Measurements from ENCODE around the gene ABCA1. TPM values are rescaled to one million over a fixed set of nuclear protein-coding genes. Genes with fewer than 3 reads are reported as not detected.

Gene ABCA1
- total RNA-seq, 1 donor from 2014 or later = 21.9 TPM

GRCh38 chr9:104873489-104873850 lies 54.5 kb downstream of the ABCA1 start:
- no peak overlapping the region for H3K4me3 ChIP-seq (ENCODE audit: low read depth, low read length)
- TF ChIP-seq CTCF (IDR thresholded peaks at IDR 0.05; ENCODE audit: insufficient read depth, low read length, poor library complexity, severe bottlenecking) = no peak
- DNase-seq (ENCODE audit: low read depth) = no peak
- no peaks in the 10 kb centered on the region for H3K27me3 ChIP-seq (ENCODE audit: control insufficient read depth, insufficient read depth, low read length)
- no peaks in the 10 kb centered on the region for H3K36me3 ChIP-seq (ENCODE audit: control insufficient read depth, insufficient read depth, low read length)

GRCh38 chr9:104872656-104873488 lies 55.1 kb downstream of the ABCA1 start:
- DNase-seq (ENCODE audit: low read depth) = peak; percentile 81
- Histone ChIP-seq H3K27me3 (ENCODE audit: control insufficient read depth, insufficient read depth, low read length) (no peaks in the 10 kb centered on the region), H3K36me3 (ENCODE audit: control insufficient read depth, insufficient read depth, low read length) (no peaks in the 10 kb centered on the region), H3K4me3 (ENCODE audit: low read depth, low read length) (no peak overlapping the region)
- no peak for TF ChIP-seq CTCF (IDR thresholded peaks at IDR 0.05; ENCODE audit: insufficient read depth, low read length, poor library complexity, severe bottlenecking)

DNA sequence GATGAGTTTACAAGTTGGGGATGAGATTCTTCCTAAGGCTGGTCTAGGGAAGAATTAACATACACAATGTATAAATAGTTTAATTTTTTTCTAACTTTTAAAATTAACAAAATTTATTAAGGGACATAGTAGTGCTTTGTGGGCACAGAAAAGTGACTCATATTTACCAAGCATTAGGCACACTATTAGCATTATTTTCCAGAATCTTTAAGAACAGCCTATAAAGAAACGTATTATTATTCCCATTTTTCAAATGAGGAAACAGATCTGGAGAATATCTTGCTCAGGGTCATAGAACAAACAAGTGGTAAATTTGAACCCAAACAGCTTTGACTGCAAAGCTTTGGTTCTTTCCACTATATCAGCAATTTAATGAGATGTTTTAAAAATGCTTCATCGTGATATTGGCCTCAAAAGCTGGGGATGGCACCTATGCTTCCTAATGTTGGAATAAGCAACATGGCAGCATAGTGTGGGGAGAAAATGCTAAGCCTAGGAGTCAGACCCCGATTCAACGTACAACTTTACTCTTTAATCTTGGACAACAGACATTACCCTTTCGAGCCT lies 55.9 kb downstream of the ABCA1 start:
- no peak overlapping the region for H3K4me3 ChIP-seq (ENCODE audit: low read depth, low read length)
- no peaks in the 10 kb centered on the region for H3K27me3 ChIP-seq (ENCODE audit: control insufficient read depth, insufficient read depth, low read length)
- TF ChIP-seq CTCF (IDR thresholded peaks at IDR 0.05; ENCODE audit: insufficient read depth, low read length, poor library complexity, severe bottlenecking) = no peak
- no peaks in the 10 kb centered on the region for H3K36me3 ChIP-seq (ENCODE audit: control insufficient read depth, insufficient read depth, low read length)
- no peak for DNase-seq (ENCODE audit: low read depth)

DNA sequence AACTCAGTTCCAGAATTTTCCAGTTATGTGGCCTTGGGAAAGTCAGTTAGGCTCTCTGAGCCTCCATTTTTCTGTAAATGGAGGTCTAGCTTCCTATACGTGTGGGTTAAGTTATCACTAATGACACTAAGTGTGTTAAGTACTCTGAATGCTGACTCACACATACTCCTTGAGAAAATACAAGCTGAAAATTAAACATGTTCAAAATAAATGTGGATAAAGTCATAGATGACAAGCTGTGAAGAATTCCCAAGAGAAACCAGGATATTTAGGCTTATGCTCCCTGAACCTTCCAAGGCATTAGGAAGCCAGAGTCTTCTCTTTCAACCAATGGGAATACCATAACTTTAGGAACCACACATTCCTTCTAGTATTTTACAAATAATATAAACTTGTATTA lies 58.1 kb downstream of the ABCA1 start:
- DNase-seq (ENCODE audit: low read depth) = no peak
- no peak overlapping the region for H3K4me3 ChIP-seq (ENCODE audit: low read depth, low read length)

DNA sequence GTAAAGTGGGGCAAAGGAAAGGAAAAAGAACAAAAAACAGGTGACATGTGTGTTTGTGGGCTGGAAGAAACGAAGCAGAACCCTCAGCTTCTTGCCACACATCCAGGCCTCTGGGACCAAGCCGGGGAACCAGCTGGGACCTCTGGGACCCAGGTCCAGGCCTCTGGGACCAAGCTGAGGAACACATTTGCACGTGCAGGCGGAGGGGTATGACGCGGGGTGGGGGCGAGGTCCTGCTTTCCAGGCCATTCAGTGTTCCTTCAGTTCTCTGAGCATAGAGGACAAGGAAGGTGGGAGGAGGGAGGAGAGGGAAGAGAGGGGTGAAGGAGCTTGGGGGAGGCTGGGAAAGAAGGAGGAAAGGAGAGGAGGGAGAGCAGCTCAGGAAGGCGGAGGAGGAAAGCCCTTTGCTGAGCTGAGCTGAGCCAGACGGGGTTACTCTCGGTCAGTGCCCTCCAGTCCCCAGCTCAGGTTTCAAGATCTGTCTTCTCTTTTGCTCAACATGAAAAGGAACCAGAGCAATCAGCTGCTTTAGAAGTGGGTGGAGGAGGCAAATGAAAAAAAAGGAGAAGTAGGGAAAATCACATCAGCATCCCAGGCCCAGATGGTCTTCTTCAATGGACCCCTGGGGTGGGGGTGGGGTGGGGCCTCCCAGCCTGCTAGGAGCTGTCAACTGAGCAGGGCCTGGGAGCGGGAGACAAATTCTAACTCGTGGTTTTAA lies 59.1 kb downstream of the ABCA1 start:
- no peaks in the 10 kb centered on the region for H3K27me3 ChIP-seq (ENCODE audit: control insufficient read depth, insufficient read depth, low read length)
- no peaks in the 10 kb centered on the region for H3K36me3 ChIP-seq (ENCODE audit: control insufficient read depth, insufficient read depth, low read length)
- TF ChIP-seq CTCF (IDR thresholded peaks at IDR 0.05; ENCODE audit: insufficient read depth, low read length, poor library complexity, severe bottlenecking) = no peak
- peak; percentile 59 for DNase-seq (ENCODE audit: low read depth)
- H3K4me3 ChIP-seq (ENCODE audit: low read depth, low read length) = no peak overlapping the region

More for the DNA sequence above, 58.1 kb downstream of the ABCA1 start:
- no peak for TF ChIP-seq CTCF (IDR thresholded peaks at IDR 0.05; ENCODE audit: insufficient read depth, low read length, poor library complexity, severe bottlenecking)
- Histone ChIP-seq H3K27me3 (ENCODE audit: control insufficient read depth, insufficient read depth, low read length) (no peaks in the 10 kb centered on the region), H3K36me3 (ENCODE audit: control insufficient read depth, insufficient read depth, low read length) (no peaks in the 10 kb centered on the region)

Data from kidney epithelial cell (primary cell).